M059J (cell line): Measurements from ENCODE around the gene C6orf163. TPM values are rescaled to one million over a fixed set of nuclear protein-coding genes. Genes with fewer than 3 reads are reported as not detected.

Experiments used
- DNase-seq: peaks from one replicate; pipeline ENCODE4 v3.0.0-alpha.2; 2012; ENCODE audit warnings: low read depth
- total RNA-seq: library from RNA; depleted of rRNA; stranded (reverse); fragments of >200 nt; shearing (Covaris generic); gene quantifications from 2 replicates; pipeline ENCODE4 v1.2.3, GENCODE V29; 2014

C6orf163 gene
- total RNA-seq, 1 experiment from 2014 or later = not detected

DNA sequence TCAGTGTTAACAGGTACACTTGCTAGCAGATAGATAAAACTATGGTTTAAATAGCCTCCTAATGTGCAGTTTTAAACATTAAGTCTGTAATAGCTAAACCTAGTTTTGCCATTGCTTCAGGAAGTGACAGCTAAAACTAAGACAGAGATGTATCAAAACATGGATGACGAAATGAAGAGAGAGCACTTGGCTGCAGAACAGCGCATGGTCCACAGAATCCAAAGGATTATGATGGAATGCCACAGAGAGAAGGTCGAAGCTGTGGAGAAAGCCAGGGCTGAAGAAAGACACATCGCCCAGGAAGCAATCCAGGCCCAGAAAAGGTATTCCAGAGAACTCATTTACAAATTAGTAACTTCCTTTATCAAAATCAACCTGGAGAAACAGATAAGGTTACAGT, 11.6 kb downstream of the C6orf163 start:
- DNase-seq = no peak

DNA sequence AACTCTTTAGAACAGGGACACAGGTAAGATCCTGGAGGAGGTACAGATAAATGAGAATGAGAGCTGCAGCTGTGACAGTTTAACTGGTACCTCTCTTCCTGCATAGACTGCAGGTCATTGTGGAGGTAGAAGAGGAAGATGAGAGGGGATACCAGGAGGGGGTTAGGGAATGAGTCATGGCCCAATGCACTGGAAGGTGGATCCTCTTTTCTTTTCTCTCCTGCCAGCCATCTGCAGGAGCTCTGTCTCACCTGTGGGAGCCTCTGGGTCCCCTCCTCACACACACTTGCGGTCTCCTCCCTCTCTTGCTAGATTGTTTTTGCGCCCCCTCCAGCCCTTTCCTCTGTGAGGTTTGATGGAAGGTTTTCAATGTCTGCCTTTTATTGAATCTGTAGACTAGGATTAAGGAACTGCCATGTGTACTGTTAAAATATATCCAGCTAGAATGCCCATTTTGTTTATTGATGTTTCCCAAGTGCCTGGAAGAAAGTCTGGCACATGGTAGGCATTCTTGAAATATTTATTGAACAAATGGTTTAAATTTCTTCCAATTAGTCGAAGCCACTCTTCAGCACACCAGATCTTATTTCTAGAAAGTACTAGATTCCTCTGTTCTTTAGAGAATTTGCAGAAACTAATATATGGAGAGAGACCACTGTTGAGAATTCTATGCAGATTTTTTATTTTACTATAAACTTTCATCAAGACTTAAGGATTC, 13.0 kb downstream of the C6orf163 start:
- no peak for DNase-seq

DNA sequence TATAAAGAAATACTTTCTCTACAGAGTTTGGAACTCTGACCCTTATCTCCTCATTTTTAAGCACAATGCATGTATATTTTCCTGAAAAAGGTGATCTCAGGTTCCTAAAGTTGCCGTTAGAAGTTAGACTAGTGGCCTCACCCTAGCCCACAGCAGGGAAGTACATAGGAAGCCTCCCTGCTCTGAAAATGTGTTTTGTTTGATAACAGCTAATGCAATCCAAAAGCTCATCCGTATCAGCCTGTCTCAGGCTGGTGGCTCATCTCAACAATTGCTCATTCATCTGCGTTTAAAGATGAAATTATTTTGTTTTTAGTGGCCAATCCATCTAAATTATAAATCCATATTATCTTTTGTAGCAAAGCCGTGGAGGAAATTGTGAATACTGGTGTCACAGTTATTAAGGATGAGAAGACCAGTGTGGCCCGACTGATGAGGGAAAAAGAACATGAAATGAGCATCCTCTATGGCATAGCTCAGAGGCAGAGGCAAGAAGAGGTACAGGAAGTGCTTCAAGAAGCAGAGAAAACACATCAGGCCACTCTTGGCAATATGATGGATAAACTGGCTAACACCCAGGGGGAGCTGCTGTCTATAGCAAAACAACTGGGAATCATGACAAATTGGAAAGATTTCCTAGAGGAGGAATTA, 20.1 kb downstream of the C6orf163 start:
- DNase-seq = no peak

DNA sequence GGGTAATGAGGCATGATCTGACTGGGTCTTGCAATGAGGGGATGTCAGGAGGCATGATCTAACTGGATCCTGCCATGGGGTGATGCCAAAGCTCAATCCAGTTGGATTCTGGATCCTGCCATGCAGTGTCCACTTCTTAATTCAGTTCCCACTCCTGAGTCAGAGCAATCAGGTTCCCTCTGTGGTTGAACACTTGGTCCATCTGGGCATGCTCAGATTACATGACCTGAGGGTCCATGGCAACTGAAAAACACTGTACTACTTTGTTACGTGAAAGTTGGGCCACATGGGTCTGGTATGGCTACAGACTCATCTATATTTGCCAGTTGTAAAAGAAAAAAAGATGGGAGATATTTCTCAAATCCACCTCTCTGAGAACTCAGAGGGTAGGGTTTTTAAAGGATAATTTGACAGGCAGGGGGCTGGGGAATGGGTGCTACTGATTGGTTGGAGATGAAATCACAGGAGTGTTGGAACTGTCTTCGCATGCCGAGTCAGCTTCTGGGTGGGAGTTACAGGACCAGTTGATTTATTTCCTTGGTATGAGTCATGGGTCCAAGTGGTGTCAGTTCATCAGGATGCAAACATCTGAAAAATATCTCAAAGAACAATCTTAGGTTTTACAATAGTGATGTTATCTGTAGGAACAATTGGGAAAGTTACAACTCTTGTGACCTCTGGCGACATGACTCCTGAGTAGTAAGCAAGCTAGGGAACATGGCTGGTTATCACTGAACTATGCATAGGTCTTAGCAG, 21.6 kb downstream of the C6orf163 start:
- DNase-seq = peak; percentile 37

DNA sequence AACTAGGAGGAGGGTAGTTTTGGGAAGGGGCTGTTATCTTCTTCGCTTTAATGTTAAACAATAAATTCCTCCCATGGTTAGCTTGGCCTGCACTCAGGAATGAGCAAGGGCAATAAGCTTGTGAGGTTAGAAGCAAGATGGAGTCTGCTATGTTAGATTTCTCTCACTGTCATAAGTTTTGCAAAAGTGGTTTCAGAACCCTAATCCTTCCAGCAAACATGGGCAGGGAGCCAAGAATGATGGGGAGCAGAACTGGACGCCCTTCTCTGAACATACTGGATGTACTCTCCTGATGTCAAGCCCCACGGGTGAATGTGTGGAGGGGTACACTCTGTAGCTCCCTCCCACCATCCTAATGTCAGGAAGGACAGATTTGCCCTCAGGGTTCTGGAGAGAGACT, 22.3 kb downstream of the C6orf163 start:
- no peak for DNase-seq

DNA sequence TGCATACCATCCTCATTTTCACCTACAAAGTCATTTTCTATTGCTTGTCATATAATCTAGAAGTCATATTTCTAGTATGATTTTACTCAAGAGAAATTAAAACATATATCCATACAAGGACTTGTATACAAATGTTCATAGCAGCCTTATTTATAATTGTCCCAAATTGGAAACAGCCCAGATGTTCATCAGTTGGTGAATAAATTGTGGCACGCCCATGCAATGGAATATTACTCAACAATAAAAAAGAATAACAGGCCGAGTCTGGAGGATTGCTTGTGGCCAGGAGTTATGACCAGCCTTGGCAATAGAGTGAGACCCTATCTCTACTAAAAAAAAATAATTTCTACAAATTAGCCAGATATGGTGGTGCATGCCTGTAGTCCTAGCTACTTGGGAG, 28.8 kb downstream of the C6orf163 start:
- no peak for DNase-seq

DNA sequence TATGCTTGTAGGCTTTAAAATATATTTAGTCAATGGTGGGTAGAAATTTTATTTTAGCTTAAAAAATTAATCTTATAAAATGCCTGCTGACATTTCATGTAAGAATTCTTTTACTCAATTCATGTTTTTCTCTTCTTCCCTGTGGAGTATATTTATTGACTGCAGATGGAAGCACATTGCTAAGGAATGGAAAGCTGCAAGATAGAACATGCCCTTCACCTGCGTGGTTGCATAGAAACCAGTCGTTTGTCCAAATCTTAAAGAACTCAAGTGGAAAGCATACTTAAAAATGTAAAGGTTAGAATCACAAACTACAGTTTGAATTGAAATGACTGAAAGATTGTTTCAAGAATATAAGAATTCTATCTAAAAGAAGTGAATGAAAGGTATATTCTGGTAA, 30.7 kb downstream of the C6orf163 start:
- no peak for DNase-seq

DNA sequence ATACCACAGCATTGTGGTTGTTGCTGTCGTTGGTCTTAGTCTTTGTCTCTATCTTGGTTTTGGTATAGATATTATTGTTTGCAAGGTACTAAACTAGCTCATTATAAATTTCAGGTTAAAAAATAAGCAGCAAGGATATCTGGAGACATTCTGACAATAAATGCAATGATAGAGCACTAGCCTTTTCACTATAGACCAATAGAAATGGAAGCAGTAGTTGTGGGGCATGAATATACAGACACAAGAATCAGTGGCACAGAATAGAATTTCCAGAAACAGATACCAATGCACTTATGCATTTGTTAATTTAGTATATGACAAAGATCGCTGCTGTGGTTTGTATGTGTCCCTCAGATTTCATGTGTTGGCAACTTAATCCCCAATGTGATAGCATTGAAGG, 32.0 kb downstream of the C6orf163 start:
- DNase-seq = no peak

DNA sequence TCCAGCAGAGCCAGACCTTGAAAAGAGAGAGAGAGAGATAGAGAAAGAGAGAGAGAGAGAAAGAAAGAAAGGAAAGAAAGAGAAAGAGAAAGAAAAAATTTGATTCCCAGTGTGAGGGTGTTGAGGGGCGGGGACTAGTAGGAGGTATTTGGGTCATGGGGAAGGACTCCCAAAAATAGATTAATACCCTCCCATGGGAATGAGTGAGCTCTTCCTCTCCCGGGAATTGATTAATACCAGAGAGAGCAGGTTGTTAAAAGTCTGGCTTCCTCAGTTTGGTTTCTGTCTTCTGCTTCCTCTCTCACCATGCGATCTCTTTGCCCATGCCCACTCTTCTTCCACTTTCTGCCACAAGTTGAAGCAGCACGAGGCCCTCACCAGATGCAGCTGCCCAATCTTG, 34.3 kb downstream of the C6orf163 start:
- DNase-seq = no peak

DNA sequence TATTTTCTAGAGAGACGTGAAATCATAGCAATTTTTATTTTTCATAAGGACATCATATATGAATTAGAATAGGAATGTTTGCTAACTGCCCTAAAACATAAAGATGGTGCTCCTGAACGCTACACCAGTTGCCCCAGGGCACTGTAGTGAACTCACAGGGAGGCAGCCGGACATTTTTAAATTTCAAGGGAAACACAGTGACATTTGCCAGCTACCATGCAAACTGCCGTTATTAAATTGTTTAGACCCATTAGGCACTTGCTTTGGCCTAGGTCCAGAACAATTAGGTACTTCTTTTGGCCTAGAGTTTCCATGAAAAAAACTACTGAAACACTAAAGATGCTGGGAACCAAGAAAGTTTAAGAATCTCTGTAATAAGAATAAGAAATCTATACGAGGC, 38.2 kb downstream of the C6orf163 start:
- no peak for DNase-seq

DNA sequence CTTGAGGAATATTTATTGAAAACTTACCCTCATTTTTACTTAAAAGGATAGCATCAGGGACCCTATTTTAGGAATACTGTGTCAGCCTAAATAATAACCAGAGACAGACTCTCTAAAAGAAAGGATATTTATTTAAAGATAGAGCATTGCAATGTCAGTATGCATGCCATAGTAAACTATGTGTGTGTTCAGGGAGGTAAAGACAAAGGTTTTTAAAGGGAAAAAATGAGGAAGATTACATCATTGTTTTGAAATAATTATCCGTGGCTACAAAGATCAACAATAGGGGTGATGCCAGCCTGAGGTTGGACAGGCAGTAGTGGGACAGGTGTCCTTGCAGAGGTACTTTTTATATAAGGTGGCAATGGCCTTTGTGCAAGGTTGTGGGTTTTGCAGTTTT, 39.4 kb downstream of the C6orf163 start:
- no peak for DNase-seq

DNA sequence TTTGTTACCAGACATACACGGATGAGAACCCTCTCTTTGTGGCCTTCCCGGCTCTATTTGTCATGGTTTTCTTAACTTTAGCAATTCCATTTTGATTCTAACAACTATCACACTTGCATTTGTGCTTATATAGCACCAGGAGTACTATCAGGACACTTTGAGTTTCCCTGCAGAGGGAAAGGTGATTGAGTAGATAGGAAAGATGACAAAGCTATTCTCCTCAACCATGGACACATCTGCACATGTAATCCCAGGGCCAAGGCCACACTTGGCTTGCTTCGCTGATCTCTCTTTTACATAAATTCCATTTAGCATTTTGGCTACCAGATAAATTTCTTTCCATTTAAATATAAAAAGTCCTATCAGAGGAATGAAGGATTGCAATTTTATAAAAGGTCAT, 39.8 kb downstream of the C6orf163 start:
- no peak for DNase-seq

DNA sequence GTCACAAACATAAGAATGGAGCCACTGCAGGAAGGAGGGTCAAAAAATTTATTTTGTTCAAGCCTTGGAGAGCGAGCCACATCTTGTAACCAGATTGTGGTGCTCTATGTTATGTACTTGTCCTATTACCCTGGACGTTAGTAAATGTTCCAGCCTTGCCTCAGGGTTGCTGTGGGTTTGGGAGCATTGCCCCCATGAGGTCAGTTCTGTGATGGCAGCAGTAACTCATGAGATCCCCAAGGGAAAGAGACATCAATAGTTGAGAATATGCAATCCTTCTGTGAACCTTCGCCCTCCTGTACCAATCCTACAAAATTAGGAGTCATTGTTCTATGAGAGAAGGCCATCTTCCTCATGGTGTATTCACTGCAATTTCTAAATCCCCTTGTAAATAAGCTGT, 46.7 kb downstream of the C6orf163 start:
- peak; percentile 41 for DNase-seq

DNA sequence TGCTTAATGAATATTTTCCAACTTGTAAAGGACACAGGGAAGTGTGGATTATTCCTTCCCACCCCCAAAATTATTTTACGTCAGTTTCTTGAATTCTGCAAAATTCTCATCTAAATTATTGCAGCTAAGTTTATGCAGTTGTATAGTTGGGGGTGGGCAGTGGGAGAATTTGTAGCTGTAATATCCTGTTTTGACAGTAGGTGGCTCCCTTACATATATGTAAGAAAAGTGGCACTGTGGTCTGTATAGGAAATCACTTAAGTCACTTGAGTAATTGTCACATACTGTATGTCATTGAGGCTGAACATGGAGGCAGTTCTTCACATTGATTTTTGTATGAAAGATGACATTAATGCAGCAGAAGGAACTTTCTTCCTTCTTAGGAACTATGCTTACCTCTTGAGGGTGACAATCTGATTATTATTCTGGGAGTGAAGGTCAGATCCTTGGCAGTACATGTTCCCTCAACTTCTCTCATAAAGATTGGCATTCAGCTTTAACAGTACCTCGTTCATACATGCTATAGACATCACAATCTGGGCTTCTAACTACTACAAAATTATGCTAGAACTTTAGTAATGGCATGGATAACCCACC, 48.5 kb downstream of the C6orf163 start:
- peak; percentile 34 for DNase-seq

DNA sequence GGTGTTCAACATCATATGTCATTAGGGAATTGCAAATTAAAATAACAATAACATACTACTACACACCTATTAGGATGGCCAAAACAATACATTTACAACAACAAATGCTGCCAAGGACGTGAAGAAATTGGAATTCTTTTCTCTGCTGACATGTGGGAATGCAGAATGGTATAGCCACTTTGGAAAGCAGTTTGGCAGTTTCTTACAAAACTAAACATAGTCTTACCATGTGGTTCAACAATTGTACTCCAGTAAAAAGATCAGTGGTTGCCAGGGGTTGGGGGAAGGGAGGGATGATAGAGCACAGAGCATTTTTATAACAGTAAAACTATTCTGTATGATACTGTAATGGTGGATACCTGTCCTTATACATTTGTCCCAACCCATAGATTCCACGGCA, 50.8 kb downstream of the C6orf163 start:
- no peak for DNase-seq

DNA sequence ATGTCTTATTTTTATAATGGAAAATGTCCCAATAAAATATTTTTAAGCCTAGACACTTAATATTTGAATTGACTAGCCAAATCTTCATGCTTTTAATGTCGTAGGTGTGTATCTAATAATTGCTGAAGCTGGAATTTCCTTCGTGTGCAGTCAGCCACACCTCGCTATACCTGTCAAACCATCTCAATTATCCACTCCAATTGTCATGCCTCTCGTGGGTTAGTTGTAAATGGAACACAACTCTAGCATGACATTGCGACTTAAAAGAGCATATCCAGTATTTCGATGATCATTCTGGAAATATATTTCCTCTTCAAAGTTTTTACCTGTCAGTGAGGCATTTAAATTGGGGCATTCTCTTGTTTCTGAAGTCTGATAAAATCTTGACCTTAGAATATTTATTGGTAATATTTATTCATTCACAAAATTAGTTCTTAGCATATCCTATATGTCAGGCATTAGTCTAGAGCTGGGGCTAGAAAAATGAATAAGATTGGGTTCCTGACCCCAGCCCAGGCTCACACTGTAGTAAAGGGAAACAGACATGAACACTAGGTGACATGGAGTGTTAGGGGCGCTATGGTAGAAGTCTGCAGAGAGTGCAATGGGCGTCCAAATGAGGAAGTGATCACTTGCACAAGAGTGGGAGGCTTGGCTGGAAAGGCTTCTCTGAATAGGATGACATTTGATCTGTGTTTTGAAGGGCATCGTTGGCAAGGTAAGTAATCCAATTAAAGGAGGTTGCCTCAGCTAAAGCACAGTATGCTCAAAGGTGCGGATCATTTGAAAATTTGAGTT, 52.2 kb downstream of the C6orf163 start:
- DNase-seq = no peak

DNA sequence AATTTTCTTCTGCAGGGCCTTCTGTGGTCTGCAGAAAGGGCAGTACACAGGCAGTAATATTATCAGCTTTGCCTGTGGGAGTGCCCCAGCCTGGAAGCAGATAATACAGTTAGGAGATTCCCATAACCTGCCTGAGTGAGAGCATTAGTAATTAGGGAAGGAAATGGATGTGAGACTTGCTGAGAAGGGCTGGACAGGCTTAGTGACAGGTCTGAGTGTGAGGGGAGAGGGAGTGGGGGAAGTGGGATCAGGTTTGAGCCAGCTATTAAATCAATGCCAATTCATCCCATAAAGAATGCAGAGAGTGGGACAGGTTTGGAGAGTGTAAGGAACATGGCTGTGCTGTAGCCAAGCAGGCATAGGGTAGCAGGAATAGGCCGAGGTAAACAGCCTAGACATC, 53.0 kb downstream of the C6orf163 start:
- DNase-seq = no peak

DNA sequence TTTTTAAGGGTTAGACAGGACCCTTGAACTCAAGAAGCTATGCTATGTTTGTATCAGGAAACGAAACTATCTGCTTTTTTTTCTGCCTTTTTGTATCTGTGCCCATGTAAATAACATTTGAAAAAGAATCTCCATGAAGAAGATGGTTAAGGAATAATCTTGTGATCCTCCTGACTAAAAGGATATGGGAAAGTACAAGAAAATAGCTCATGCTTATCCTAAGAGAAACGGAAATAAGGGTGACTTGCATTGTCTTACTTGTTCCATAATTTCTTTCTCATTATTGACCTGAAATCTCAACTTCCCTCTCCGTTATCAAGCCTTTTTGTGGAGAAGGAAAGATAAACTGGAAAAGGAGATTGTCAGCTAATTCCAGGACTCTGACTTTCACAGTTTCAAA, 57.2 kb downstream of the C6orf163 start:
- DNase-seq = no peak

DNA sequence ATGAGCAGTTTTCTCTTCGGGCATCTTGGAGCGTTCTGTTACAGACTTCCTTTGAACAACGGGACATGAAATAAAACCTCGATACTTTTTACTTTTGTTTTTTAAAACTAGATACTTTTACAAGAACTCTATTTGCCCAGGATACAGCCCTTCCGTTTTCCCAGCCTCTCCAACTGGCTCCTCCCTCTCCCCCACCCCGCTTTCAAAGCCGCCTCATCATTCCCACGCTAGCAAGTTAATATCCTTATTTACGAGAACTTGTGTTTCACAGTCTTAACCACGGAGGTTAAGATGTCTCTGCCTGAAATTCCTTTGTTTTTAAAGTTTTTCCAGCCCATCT, 62.9 kb downstream of the C6orf163 start:
- DNase-seq = peak; percentile 51

DNA sequence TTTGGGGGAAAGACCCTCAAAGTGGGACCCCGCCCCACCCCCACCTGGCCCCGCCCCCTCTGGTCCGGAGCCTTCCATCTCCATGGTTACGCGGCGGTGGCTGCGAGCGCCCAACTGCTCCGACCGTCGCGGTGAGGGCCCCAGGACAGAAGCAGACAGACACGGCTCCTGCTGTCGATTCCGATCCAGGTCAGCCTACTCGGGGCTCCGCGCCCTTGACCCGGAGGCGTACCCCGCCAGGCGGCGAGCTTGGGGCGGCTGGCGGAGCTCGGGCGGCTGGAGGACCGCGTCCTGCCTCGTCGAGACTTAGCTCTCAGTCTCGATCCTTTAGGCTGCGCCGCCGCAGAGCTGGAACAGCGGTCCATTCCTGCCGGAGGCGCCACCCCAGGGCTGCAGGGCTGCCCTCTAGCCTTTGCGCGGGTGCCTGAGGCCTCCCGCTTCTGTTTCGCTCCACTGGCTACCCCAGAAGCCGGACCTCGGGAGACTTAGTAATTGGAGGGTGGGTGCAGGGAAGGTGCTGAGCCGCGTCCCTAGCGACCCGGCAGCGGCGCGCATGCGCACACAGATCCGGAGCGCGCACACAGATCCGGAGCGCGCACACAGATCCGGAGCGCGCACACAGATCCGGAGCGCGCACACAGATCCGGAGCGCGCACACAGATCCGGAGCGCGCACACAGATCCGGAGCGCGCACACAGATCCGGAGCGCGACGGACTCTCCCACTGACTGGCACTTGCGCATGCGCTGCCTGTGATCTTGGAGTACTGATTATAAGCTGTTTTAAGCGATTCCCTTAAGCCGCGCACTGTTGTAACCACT, 63.5 kb downstream of the C6orf163 start, which contains the start of gene CFAP206:
Gene CFAP206 (plus strand): TSS at position 72 of the 820 bp plus-strand sequence. CDS start 1,868 bp downstream, outside the sequence.
- DNase-seq = peak; percentile 72

DNA sequence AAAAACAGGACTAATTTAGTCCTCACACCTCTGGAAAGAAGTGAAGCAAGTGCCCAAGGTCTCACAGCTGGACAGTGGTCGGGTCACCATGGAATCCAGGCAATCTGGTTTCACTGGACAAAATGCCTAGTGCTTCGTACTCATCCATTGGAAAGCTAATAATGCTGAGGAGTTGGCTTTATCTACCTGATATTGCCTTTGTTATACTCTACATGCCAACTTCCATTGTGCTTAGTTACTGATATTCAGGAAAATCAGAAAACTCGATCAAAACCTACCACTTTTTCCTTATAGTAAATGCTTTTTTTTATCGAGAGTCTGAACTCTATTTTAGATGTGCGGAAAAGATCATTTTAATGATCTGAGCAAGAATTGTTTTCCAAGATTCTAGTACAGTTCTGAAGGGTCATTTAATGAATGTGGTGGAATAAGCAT, 64.1 kb downstream of the C6orf163 start:
- no peak for DNase-seq
